ENCODE measurements around the gene ARPC5.

GRCh38 chr1:183673605-183674323, 38.2 kb upstream of the ARPC5 start:
- TF ChIP-seq, protein P1, sequence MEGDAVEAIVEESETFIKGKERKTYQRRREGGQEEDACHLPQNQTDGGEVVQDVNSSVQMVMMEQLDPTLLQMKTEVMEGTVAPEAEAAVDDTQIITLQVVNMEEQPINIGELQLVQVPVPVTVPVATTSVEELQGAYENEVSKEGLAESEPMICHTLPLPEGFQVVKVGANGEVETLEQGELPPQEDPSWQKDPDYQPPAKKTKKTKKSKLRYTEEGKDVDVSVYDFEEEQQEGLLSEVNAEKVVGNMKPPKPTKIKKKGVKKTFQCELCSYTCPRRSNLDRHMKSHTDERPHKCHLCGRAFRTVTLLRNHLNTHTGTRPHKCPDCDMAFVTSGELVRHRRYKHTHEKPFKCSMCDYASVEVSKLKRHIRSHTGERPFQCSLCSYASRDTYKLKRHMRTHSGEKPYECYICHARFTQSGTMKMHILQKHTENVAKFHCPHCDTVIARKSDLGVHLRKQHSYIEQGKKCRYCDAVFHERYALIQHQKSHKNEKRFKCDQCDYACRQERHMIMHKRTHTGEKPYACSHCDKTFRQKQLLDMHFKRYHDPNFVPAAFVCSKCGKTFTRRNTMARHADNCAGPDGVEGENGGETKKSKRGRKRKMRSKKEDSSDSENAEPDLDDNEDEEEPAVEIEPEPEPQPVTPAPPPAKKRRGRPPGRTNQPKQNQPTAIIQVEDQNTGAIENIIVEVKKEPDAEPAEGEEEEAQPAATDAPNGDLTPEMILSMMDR (IDR thresholded peaks at IDR 0.05 in 2 of 3, conservative IDR thresholded peaks at IDR 0.05 in 1 of 3; ENCODE audit: insufficient read depth in 2 of 3, low read depth in 1 of 3, low read length in 3 of 3), result no peak
- TF ChIP-seq EZH2 (IDR thresholded peaks at IDR 0.05; ENCODE audit: borderline replicate concordance, low read depth, low read length) (no peak), BRCA1 (IDR thresholded peaks at IDR 0.05) (no peak), BRCA1 (CRISPR knock-in tag; IDR thresholded peaks at IDR 0.05) (no peak), YBX1 (IDR thresholded peaks at IDR 0.05) (no peak)

Measured in K562 (cell line).